Measurements from ENCODE around the gene SIX3. TPM values are rescaled to one million over a fixed set of nuclear protein-coding genes. Genes with fewer than 3 reads are reported as not detected.

Gene SIX3
- total RNA-seq, 1 experiment from 2014 or later: 3.0 TPM

Other genes with a start within 250 kb of the SIX3 start
- 0.07 and 0.80 TPM in 2 replicates for gene SIX2, start 67.8 kb downstream of the SIX3 start, total RNA-seq (2014; rRNA removed; shearing (Covaris generic))